Endothelial cell (in vitro differentiated cells): Measurements from ENCODE around the gene TDP1. TPM values are rescaled to one million over a fixed set of nuclear protein-coding genes. Genes with fewer than 3 reads are reported as not detected.

Experiments
- DNase-seq: peaks from one replicate; pipeline ENCODE4 v3.0.0; 2021; ENCODE audit warnings: low spot score
- H3K27ac Mint-ChIP-seq: one replicate; pipeline ENCODE4 v1.8.0; 2021; ENCODE audit warnings: mixed read lengths, inconsistent platforms; ENCODE audit not compliant: unreplicated experiment
- H3K27me3 Mint-ChIP-seq: one replicate; pipeline ENCODE4 v1.8.0; 2021; ENCODE audit warnings: mild to moderate bottlenecking, moderate library complexity, mixed read lengths, inconsistent platforms; ENCODE audit not compliant: unreplicated experiment
- H3K36me3 Mint-ChIP-seq: one replicate; pipeline ENCODE4 v1.8.0; 2021; ENCODE audit warnings: mild to moderate bottlenecking, low read depth, mixed read lengths, inconsistent platforms; ENCODE audit not compliant: unreplicated experiment
- H3K4me1 Mint-ChIP-seq: one replicate; pipeline ENCODE4 v1.8.0; 2021; ENCODE audit warnings: mild to moderate bottlenecking, mixed read lengths, inconsistent platforms; ENCODE audit not compliant: unreplicated experiment
- H3K4me3 Mint-ChIP-seq: one replicate; pipeline ENCODE4 v1.8.0; 2021; ENCODE audit warnings: mild to moderate bottlenecking, mixed read lengths, inconsistent platforms; ENCODE audit not compliant: unreplicated experiment
- H3K9me3 Mint-ChIP-seq: one replicate; pipeline ENCODE4 v1.8.0; 2021; ENCODE audit warnings: mixed read lengths, inconsistent platforms; ENCODE audit not compliant: unreplicated experiment
- CTCF ChIP-seq: fragments of 200-600 bp; sonication (generic); IDR thresholded peaks from one replicate; pipeline ENCODE4 v1.5.0; 2021; ENCODE audit warnings: antibody characterized with exemption; ENCODE audit not compliant: unreplicated experiment
- total RNA-seq: library from RNA; stranded (reverse); fragmentation: NEBNext Ultra II Directional; extraction: Animal tissue kit (Norgen Biotek cat#: 25700); gene quantifications from one replicate; pipeline ENCODE4 v1.2.1, GENCODE V29; 2021; ENCODE audit not compliant: unreplicated experiment

TDP1 gene
- total RNA-seq, 1 donor from 2014 or later: 34.9 TPM

DNA sequence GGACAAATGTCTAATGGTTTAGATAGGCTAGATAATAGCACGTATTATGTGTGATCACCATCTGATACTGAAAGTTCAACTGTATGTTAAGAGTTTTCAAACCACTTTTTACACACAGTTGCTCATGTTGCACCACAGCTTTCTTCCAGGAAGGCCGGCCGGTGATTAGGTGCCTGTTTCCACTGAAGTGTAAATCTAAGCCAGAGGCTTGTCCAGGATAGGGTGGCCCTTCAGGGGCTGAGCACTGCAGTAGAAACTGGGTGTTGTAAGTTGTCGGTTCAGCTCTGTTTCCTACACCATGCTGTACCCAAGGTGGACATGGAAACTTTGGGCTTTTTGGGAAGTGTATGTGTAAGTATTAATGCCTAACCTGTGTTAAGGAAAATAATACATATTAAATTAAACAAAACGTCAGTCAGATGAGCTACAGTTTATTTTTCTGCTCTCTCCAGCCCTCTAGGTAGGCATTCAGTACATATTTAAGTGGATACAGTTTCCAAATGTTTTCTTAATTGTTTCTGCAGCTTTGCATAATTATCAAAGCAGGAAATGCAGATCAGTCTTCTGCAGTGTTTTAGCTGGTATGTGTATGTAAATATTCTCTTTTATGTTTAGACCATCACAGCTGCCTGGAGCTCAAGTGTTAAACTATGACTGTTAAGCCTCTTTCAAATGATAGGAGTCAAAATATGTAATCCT lies 30.9 kb downstream of the TDP1 start:
- no peak for DNase-seq
- H3K4me1 Mint-ChIP-seq: peaks cover 10% of the 10 kb centered on the region
- H3K4me3 Mint-ChIP-seq: no peak overlapping the region
- no peak overlapping the region for H3K27ac Mint-ChIP-seq
- no peaks in the 10 kb centered on the region for H3K27me3 Mint-ChIP-seq
- no peak for TF ChIP-seq CTCF
- no peaks in the 10 kb centered on the region for H3K9me3 Mint-ChIP-seq
- H3K36me3 Mint-ChIP-seq: peaks cover 4% of the 10 kb centered on the region

- DNase-seq: no peak
- Mint-ChIP-seq H3K9me3 (no peaks in the 10 kb centered on the region), H3K27ac (no peak overlapping the region), H3K36me3 (peaks cover 1% of the 10 kb centered on the region), H3K4me1 (peaks cover 10% of the 10 kb centered on the region), H3K27me3 (no peaks in the 10 kb centered on the region), H3K4me3 (no peak overlapping the region)
- TF ChIP-seq CTCF: no peak
Observed at GRCh38 chr14:89987161-89987475, 31.4 kb downstream of the TDP1 start.

GRCh38 chr14:89988787-89989186 lies 33.1 kb downstream of the TDP1 start:
- H3K27me3 Mint-ChIP-seq: no peaks in the 10 kb centered on the region
- H3K4me1 Mint-ChIP-seq: peaks cover 10% of the 10 kb centered on the region
- no peak for TF ChIP-seq CTCF
- no peak overlapping the region for H3K4me3 Mint-ChIP-seq
- H3K27ac Mint-ChIP-seq: no peak overlapping the region
- no peaks in the 10 kb centered on the region for H3K9me3 Mint-ChIP-seq
- peaks cover 8% of the 10 kb centered on the region for H3K36me3 Mint-ChIP-seq
- DNase-seq: no peak

DNA sequence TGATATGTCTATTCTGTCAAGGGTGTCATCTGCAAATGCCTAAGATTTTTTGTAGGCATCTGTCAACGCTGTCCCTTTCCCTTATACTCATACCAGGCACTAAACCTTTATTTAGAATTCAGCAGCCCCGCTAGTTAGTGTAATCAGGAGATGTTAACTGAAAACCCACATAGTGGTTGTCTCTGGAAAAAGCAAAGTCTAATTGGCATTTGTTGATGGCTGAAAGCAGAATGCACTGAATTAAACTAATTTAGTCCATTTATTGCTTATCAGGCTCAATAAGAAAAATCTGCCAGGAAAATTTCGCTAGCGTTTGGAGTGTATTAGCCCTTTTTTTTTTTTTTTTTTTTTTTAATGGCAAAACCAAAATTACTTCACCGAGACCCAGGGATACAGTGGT lies 34.5 kb downstream of the TDP1 start:
- H3K9me3 Mint-ChIP-seq: no peaks in the 10 kb centered on the region
- H3K4me3 Mint-ChIP-seq: no peak overlapping the region
- no peak overlapping the region for H3K27ac Mint-ChIP-seq
- no peaks in the 10 kb centered on the region for H3K27me3 Mint-ChIP-seq
- DNase-seq: no peak
- peaks cover 10% of the 10 kb centered on the region for H3K4me1 Mint-ChIP-seq
- H3K36me3 Mint-ChIP-seq: peaks cover 16% of the 10 kb centered on the region
- TF ChIP-seq CTCF: no peak

DNA sequence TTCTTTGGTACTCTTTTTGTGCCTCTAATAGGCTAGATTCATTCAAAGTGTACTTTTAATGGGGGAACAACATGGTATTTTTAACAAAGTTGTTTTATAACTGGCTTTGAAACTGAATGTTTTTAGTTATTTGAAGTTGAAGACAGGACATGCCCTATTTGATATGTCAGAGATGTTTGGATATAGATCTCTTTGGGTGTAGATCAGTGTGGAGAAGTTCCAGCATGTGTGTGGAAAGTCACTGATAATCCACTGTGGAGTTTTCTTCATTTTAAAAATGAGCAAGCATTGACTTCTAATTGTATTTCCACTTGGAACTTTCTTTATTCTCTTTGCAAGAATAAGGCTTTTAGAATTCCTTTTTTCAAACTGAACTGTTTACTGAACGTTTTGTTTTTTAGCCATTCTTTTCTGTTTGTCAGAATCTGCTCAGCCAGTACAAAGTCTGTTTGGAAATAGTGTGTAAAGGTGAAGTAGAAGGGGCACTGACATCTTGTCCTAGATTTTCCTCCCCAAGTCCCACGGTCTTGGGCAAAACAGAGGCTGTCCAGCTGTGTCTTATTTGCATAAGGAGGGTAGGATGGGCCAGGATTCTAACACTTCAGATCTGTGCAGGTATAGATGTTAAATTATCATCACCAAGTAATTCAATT lies 35.0 kb downstream of the TDP1 start:
- H3K36me3 Mint-ChIP-seq: peaks cover 16% of the 10 kb centered on the region
- no peaks in the 10 kb centered on the region for H3K9me3 Mint-ChIP-seq

More for the DNA sequence above, 35.0 kb downstream of the TDP1 start:
- no peak for TF ChIP-seq CTCF
- no peak overlapping the region for H3K27ac Mint-ChIP-seq
- peaks cover 10% of the 10 kb centered on the region for H3K4me1 Mint-ChIP-seq
- no peaks in the 10 kb centered on the region for H3K27me3 Mint-ChIP-seq
- DNase-seq: no peak
- no peak overlapping the region for H3K4me3 Mint-ChIP-seq
